Mammary epithelial cell (primary cell): ENCODE data around the gene FNDC8.

Source experiments
- EZH2 ChIP-seq: IDR thresholded peaks from 2 replicates; pipeline ENCODE4 v1.6.1; 2012; ENCODE audit warnings: low read length, inconsistent platforms, borderline replicate concordance
- TF ChIP-seq, protein P1 (sequence below), 2 donors: IDR thresholded peaks in 1 of 2; conservative IDR thresholded peaks in 1 of 2; 2 replicates each; pipeline ENCODE4 v1.5.1; 2011 to 2012; ENCODE audit warnings: inconsistent platforms in 2 of 2, low read length in 2 of 2, mild to moderate bottlenecking in 2 of 2, control low read depth in 1 of 2, low read depth in 1 of 2; ENCODE audit not compliant: insufficient read depth in 1 of 2; ENCODE audit errors: extremely low read depth in 1 of 2

DNA sequence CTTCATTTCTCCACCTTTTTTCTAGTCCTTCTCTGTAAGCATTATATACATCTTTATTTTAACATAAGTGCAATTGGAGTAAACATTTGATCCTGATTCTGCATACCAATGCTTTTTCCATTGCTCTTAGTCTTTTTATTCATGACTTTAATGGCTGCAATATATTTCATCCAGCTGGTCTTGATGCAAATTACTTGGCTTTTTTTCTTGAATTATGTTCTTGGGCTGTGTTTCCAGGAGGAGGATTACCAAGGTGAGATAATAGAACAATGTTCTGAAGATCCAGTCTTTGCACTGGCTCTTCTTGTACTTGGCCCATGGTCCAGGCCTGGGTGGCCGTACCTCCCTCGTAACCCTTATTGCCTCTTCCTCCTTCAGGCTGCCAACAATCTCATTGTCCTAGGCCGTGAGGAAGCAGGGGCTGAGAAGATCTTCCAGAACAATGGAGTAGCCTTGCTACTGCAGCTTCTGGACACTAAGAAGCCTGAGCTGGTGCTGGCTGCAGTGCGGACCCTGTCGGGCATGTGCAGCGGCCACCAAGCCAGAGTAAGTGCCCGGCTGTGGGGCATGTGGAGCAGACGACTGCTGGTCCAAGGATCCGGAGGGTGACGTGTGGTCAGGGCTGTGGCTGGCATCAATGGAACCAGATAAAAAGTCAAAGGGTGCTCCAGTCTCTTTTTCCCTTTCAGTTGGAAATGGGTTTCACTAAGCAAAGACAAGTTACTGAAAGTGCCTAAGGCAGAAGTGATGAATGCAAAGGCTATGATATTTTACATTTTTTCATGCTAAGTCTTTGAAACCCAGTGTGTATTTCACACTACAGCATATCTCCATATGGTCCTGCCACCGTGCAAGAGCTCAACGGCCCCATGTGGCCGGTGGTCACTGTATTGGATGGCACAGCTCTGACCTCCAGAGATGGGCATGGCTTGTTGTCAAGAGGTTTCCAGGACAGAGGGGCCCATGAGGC lies 33.1 kb downstream of the FNDC8 start:
- TF ChIP-seq, protein P1, sequence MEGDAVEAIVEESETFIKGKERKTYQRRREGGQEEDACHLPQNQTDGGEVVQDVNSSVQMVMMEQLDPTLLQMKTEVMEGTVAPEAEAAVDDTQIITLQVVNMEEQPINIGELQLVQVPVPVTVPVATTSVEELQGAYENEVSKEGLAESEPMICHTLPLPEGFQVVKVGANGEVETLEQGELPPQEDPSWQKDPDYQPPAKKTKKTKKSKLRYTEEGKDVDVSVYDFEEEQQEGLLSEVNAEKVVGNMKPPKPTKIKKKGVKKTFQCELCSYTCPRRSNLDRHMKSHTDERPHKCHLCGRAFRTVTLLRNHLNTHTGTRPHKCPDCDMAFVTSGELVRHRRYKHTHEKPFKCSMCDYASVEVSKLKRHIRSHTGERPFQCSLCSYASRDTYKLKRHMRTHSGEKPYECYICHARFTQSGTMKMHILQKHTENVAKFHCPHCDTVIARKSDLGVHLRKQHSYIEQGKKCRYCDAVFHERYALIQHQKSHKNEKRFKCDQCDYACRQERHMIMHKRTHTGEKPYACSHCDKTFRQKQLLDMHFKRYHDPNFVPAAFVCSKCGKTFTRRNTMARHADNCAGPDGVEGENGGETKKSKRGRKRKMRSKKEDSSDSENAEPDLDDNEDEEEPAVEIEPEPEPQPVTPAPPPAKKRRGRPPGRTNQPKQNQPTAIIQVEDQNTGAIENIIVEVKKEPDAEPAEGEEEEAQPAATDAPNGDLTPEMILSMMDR (conservative IDR thresholded peaks at IDR 0.05 in 1 of 2, IDR thresholded peaks at IDR 0.05 in 1 of 2; ENCODE audit: extremely low read depth in 1 of 2, insufficient read depth in 1 of 2, low read depth in 1 of 2, low read length in 2 of 2) = no peak
- no peak for TF ChIP-seq EZH2
